ENCODE measurements around the gene MCF2.

DNA sequence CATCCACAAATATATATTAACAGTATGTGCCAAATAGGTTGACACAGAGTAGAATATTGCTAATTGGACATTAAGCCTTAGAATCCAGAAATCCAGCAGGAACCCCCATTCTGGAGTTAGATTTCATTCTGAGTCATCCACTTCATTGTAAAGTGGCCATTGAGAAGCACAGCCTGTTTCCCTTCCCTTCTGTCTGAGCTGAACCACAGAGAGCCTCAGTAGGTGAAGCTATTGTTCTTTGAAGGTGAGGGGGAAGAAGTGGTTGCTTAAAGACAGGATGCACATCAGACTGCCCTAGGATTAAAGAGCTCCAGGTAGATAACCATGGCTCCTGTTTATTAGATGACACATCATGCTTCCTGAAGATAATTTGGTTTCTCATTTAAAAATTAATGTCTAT is 30.6 kb upstream of the MCF2 start:
- TF ChIP-seq POLR2A (IDR thresholded peaks at IDR 0.05; ENCODE audit: low read depth, low read length) (no peak), POLR2AphosphoS5 (IDR thresholded peaks at IDR 0.05; ENCODE audit: low read depth, low read length) (no peak)
